ENCODE data around the gene PCIF1. TPM values are rescaled to one million over a fixed set of nuclear protein-coding genes. Genes with fewer than 3 reads are reported as not detected.
"Not testable (repeated sequence)": the region's sequence is repeated elsewhere in the genome, so short reads cannot be mapped to it uniquely, and the experiment has no call there.

PCIF1 gene
- total RNA-seq = 42.8 and 42.9 TPM in 2 replicates

DNA sequence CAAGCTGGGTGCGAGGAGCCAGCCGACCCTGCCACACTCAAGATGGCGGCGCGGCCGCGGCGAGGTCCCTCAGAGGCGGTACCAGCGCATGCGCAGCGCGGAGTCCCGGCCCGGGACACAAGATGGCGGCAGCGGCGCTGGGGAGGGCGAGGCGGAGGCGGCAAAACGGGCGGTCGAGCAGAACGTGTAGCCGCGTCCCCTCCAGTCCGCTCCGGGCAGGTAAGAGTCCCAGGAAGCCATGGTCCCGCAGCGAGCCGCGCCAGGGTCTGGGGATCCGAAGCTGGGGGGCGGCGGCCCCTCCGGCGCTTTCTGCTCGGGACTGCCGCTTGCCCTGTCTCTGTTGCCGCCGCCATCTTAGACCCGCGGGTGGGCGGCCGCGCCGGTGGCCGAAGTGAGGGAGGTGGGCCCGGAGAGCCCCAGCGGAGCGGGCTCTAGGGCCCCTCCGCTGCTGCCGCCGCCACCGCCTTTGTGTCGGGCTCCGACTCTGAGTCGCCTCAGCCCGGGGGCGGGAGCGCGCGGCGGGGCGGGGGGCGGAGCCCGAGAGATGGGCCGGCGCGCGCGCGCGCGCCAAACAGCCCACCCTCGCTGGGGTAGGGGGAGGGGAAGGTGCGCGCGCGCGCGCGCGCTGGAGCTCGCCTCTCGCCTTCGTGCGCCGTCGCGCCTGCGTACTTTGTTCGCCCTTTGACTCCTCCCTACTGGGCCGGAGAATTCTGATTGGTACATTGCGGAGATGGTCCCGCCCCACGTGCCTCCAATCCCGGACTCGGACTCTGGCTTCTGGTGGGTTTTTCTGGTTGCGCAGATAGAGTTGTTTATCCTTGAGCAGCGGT is at the start of gene PCIF1:
Gene PCIF1, plus strand, starts transcription at position 98 of the 830 bp plus-strand sequence. CDS start 4,317 bp downstream, outside the sequence.
- intact Hi-C loops (cut with micrococcal nuclease) = loop anchor here (1.0 to 5.0 kb wide), 16 partner anchors 24 to 1412 kb away; partner anchors contain the start of genes ACOT8, CTSA, DNTTIP1 and NCOA5

DNA sequence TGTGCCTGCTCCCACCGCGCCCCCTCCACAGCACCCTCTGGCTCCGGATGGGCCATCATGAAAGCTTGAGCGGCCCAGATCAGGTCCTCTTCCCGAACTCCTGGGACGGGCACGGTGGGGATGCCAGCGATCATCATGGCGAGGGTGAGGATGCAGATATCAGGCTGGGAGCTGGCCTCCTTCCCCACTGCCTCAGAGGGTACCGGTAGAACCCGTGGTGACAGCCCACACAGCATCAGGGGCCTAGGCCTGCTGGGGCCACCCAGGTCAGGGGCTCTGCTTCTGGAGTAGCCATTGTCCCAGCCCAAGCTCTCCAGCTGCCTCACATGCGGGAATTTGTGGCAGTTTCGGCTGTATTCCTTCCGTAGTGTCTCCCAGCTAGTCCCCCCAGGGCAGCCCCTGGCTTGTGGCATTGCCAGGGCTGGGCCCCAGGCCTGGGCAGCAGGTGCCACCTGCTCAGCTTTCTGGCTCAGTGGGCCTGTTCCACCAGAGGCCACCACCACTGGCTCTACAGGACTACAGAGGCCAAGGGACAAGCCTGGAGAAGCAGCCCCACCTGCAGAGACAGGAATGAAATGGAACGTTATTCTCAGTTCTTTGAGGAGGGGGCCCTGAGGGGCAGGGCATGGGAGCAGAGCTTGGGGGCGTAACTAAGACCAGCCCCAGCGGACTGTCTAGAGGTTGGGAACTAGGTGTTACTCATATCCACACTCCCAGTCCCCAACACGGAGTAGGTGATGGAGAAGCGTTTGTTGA is 47.7 kb upstream of the PCIF1 start:
- intact Hi-C loops (cut with micrococcal nuclease) = no loop called here

DNA sequence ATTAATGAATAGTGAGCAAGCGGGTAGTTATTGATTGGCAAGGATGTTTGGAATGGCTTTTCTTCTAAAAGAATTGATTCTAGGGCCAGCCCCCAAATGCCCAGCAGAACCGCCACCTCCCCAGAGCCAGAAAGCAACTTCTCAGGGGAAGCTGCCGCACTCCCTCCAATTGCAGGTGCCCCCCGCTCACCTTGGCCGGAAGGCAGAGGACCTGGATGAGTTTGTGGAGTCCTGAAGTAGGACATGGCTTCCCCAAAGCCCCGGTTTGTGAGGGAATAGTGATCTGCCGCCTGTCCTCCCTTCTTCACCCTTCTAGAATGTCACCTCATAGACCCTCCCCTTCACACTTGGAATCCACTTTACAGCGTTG is 47.2 kb upstream of the PCIF1 start, which contains the start of gene SPATA25:
Gene SPATA25, minus strand, starts transcription at position 277 of the 370 bp plus-strand sequence. Its CDS starts 32 bp downstream, at position 245.
- intact Hi-C loops (cut with micrococcal nuclease) = no loop called here

DNA sequence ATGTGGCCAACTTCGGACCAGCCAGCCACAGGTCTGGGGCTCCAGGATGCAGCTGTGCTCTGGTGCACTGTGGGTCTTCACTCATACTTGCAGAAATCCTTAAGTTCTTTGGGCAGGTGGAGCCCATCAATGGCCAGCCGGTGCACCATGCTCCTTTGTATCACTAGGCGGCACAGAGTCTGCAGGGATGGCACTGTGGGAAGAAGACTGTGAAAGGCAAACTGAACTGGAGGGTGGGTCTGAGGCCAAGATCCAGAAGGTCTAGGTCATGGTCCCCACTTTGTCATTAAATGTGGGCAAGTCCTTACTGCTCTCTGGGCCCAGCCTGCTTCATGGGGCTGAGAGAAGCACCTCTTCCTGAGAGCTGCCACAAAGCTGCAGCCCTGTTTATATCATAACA is 45.8 kb upstream of the PCIF1 start:
- intact Hi-C loops (cut with micrococcal nuclease) = no loop called here

DNA sequence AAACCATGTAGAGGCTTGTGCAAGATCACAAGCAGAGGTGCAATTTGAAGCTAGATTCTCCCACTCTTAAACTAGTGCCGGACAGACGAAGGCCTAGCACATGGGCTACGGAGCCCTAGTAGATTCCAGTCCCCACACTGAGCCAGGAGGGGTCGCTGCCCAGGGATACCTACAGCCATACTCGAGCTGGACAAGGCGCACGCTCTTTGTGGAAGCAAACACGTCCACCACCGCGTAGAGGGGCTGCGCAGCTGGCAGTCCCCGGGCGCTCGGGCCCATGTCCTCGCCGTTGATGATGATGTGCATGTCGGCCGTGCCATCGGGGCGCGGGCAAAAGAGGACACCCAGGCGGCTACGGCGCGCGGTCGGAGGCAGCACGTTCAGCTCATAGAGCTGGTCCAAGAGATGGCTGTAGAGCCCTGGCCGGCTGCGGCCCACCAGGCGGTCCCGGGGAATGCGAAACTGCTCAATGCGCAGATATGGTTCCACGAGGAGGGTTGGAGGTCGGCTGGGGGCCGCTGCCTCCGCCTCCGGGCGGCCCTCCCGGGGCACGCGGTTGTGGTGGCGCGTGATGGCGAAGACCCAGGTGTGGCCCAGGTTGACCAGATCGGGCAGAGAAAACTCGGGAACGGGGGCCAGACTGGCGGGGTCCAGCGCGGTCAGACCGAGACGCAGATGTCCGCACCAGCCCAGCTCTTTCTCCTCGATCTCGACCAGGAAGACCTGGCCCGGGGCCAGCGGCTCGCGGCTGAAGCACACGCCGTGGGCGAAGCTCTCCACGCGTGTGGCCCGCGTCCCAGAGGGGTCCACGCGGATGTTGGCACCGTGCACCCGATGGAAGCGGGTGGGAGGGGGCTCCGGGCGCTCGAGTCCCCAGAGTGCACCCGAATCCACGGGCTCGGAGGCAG is 44.2 kb upstream of the PCIF1 start:
- intact Hi-C loops (cut with micrococcal nuclease) = loop anchor here (2.0 kb wide), 1 partner anchor 66 kb away; no protein-coding TSS in a partner anchor

DNA sequence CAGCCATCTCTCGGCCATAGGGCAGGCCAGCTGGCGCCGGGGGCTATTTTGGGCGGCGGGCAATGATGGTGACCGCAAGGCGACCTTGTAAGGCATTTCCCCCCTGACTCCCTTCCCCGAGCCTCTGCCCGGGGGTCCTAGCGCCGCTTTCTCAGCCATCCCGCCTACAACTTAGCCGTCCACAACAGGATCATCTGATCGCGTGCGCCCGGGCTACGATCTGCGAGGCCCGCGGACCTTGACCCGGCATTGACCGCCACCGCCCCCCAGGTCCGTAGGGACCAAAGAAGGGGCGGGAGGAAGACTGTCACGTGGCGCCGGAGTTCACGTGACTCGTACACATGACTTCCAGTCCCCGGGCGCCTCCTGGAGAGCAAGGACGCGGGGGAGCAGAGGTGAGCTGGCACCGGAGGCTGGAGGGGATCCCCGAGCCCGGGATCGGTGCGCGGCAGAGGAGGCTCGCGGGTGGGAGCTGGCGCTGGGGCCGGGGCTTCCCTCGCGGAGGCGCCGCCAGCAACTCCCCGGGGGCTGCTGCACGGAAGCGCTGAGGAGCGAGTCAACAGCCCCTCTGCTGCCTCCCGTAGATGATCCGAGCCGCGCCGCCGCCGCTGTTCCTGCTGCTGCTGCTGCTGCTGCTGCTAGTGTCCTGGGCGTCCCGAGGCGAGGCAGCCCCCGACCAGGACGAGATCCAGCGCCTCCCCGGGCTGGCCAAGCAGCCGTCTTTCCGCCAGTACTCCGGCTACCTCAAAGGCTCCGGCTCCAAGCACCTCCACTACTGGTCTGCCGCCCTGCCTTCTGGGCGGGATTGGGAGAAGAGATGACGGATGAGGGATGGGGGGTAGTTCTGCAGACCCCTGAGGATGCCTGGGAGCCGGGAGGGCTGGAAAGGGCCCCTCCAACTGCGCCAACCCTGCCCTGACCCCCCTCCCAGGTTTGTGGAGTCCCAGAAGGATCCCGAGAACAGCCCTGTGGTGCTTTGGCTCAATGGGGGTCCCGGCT is 43.2 kb upstream of the PCIF1 start, which contains the start of the genes CTSA and NEURL2:
Gene CTSA, plus strand, starts transcription at position 351 of the 999 bp plus-strand sequence. Its CDS starts 234 bp downstream, at position 585.
Gene NEURL2, minus strand, starts transcription at position 224 of the 999 bp plus-strand sequence. Its CDS starts 217 bp downstream, at position 7.
- intact Hi-C loops (cut with micrococcal nuclease) = loop anchor here (1.0 to 2.0 kb wide), 7 partner anchors 10 to 92 kb away; partner anchors contain the start of genes ACOT8, PCIF1, UBE2C and ZSWIM1

DNA sequence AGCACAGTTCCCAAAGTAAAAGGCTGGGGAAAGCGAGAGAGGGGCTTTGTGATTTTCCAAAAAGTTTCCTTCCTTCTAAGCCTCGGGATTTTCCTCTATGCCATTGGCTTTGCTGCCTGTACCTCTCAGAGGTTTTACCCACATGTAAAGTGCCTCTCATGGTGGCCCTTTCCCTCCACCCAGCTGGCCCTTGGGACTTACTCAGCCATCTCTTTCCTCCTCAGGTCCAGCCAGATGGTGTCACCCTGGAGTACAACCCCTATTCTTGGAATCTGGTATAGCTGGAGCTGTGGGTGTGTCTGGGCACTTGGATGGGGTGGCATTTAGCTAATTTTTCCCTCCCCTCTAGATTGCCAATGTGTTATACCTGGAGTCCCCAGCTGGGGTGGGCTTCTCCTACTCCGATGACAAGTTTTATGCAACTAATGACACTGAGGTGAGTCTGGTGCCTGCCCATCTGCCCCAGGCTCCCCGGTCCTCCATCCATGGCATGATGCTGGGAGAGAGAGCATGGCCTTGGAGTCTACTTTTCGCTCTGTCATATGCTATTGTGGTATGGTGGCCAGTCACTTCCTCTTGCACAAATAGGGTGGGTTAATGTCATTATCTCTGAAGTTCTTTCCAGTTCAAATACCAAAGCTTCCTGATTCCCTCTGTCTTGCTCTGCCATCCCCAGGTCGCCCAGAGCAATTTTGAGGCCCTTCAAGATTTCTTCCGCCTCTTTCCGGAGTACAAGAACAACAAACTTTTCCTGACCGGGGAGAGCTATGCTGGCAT is 42.2 kb upstream of the PCIF1 start:
- intact Hi-C loops (cut with micrococcal nuclease) = no loop called here

DNA sequence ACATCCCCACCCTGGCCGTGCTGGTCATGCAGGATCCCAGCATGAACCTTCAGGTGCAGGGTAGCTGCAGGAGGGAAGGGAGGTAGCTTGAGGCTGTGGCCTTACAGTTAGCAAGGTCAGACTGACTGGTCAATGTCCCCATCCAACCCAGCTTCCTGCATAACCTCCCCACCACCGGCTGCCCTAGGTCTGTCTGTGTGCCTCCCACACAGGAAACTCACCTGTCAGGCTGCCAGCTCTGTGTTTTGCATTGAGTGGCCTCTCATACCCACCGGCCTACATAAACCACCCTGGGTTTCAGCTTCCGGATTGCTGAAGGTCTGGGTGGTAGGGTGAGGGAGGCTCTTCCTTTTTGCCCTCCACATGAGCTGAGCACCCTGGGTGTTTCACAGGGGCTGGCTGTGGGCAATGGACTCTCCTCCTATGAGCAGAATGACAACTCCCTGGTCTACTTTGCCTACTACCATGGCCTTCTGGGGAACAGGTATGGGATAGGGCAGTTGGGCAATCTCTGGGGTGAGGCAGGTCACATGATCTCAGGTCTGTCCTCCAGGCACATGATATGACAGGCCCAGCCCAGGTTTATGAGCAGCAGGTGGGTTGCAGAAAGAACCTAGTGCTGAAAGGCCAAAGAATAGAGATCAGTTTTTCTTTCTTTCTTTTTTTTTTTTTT is 41.5 kb upstream of the PCIF1 start:
- intact Hi-C loops (cut with micrococcal nuclease) = no loop called here

DNA sequence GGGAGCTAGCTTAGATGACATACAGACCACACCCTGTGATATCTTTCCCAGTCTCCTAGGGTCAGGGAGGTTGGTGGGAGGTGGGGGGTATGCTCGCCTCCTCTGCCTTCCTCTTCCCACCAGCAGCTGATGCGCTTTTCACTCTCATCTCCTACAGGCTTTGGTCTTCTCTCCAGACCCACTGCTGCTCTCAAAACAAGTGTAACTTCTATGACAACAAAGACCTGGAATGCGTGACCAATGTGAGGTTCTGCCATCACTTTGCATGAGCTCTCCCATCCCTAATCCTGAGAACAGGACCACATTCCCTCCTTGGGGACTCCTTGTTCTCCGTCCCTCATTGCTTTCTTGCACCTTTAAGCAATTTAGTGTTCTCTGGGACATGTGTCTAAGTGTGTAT is 40.7 kb upstream of the PCIF1 start:
- intact Hi-C loops (cut with micrococcal nuclease) = no loop called here

DNA sequence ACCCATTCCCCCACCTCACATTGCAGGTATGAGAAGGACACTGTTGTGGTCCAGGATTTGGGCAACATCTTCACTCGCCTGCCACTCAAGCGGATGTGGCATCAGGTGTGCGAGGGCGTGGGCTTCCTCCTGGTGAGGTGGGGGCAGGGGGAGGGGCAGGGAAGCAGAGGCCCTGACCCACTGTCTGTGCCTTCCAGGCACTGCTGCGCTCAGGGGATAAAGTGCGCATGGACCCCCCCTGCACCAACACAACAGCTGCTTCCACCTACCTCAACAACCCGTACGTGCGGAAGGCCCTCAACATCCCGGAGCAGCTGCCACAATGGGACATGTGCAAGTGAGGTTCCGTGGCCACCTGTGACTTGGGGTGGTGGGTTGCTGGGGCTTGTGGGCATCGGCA is 39.7 kb upstream of the PCIF1 start:
- intact Hi-C loops (cut with micrococcal nuclease) = no loop called here

DNA sequence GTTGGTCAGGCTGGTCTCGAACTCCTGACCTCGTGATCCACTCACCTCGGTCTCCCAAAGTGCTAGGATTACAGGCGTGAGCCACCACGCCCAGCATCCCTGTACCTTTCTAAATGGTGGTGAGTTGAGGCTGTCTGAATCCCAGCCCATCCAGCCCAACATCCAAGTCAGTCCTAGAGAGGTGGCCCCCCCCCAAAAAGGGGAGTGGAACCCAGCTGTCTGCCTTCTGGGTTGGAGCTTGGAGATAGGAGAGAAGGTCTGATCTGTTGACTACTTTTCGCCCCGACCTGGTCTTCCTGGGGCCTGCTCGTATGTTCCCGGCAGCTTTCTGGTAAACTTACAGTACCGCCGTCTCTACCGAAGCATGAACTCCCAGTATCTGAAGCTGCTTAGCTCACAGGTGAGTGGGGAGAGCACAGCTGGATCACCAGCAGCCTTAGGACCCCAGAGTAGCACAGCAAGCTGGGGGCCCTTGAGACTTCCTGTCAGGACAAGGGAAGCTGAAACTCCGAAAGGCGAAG is 37.8 kb upstream of the PCIF1 start:
- intact Hi-C loops (cut with micrococcal nuclease) = no loop called here

DNA sequence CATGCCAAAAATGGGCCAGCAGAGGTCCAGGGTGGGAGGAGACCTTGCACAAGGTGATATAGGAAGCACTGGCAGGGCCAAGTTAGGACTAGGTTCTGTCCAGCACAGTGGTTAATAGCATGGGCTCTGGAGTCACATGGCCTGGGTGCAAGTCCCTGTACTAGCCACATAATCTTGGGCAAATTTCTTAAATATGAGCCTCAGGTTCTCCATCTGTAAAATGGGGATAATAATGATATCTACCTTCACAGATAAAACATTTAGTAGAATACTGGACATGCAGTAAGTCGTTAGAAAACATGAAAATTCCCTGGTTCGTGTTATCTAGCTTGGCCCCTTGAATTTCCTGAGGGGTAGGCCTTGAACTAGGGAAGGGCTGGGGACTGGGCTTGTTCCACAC is 37.2 kb upstream of the PCIF1 start:
- intact Hi-C loops (cut with micrococcal nuclease) = no loop called here

DNA sequence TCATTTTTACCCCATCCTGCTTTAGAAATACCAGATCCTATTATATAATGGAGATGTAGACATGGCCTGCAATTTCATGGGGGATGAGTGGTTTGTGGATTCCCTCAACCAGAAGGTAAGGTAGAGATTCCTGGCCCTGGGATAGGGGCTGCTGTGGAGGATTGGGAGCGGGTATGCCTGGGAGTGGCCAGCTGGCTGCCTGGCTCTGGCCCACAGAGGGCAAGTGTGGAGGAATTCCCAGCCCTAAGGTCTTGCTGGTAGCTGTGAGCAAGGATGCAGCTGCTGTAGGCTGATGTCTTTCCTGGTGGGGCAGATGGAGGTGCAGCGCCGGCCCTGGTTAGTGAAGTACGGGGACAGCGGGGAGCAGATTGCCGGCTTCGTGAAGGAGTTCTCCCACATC is 36.8 kb upstream of the PCIF1 start:
- intact Hi-C loops (cut with micrococcal nuclease) = no loop called here

DNA sequence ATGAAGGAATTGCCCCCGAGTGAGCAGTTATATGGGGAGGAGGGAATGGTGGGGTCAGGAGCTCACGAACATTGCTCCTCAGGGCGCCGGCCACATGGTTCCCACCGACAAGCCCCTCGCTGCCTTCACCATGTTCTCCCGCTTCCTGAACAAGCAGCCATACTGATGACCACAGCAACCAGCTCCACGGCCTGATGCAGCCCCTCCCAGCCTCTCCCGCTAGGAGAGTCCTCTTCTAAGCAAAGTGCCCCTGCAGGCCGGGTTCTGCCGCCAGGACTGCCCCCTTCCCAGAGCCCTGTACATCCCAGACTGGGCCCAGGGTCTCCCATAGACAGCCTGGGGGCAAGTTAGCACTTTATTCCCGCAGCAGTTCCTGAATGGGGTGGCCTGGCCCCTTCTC is 36.2 kb upstream of the PCIF1 start:
- intact Hi-C loops (cut with micrococcal nuclease) = no loop called here

DNA sequence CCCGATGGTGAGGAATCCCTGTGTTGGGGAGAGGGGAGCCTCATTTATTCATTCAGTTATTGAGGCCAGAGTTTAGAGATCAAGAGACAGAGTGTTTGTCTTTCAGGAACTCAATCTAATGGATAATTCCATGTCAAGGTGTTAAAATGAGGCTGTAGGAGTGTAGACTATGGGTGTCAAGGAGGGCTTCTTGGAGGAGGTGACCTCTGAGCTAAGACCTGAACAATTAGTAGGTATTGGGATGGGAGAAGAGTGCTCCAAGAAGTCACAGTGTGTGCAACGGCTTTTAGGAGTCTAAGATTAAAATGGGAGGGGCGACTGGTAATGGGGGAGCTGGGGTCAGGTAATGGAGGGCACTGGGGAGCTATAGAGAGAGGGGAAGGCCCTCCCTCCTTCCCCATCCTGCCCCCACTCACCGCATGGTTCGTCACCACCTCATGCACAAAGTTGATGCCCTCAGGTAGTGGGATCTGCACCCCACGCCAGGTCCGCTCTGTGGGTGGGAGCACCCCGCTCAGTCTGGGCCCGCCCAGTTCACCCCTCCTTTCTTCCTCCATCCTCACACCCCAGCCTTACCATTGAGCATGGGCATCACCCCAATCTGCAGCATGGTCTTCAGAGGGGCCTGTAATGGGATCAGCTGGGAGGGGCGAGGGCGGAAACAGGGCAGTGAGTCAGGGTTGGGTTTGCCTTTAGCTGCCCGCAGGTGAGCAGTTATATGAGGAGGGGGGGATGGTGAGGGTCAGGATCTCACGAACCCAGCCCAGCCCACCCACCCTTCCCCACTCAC is 35.2 kb upstream of the PCIF1 start:
- intact Hi-C loops (cut with micrococcal nuclease) = no loop called here

DNA sequence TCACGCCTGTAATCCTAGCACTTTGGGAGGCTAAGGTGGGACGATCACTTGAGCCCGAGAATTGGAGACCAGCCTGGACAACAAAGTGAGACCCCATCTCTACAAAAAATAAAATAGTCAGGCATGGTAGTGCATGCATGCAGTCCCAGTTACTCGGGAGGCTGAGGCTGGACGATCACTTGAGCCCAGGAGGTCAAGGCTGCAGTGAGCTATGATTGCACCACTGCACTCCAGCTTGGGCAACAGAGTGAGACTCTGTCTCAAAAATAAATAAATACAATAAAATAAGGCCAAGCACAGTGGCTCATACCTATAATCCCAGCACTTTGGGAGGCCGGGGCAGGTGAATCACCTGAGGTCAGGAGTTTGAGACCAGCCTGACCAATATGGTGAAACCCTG is 33.2 kb upstream of the PCIF1 start:
- intact Hi-C loops (cut with micrococcal nuclease) = not testable (repeated sequence)

DNA sequence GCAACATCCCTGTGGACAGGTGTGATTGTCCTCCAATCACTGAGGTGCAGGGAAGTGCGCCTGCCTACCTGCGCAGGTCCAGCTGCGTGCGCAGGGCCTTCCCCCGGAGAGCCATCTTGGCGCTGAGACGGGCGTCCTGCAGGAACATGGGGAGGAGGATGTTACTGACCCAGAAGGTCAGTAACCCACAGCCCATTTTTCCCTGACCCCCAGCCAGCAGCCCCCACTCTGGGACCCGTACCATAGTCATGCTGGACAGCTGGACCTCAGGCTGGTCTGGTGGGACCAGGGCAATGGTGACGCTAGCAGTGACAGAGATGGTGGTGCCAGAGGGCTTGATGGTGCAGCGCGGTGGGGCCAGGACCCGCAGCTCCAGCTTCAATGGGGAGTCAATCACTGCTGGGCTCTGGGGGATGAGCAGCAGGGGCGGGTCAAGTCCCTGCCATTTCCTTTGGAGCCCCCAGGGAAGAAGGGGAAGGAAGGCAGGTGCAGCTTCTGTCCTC is 32.2 kb upstream of the PCIF1 start:
- intact Hi-C loops (cut with micrococcal nuclease) = no loop called here

Data from T-helper 1 cell treated with Interleukin-12 subunit alpha and Interleukin-12 subunit beta and Interleukin-4 antibody, amounts not matched to agents 30 ng/mL and 1 ng/mL, for 36 hours (primary cell).